ENCODE measurements around the gene ANKRD55.
"Not testable (repeated sequence)": the region's sequence is repeated elsewhere in the genome, so short reads cannot be mapped to it uniquely, and the experiment has no call there.

The ANKRD55 gene

DNA sequence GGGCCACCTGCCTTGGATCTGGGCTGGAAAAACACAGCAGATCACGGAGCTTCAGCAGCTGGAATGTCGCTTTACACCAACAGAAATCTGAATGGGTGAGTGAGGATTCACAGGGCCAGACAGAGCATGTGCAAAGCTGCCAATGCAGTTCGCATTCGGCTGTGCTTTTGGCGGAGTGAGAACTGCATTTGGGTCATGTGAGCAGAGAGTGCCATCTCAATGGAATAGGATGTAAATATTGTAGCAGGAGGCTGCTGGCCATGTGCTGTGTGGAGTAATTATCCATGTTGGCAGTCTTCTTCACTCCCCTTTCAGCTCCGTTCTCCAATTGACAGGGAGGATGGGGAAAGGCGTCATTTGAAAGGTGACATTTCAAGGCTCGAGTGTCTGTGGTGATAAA, at the start of gene ANKRD55:
Gene ANKRD55, minus strand, starts transcription at position 101 of the 400 bp plus-strand sequence. CDS start 417 bp downstream, outside the sequence.
- no peak for DNase-seq

DNA sequence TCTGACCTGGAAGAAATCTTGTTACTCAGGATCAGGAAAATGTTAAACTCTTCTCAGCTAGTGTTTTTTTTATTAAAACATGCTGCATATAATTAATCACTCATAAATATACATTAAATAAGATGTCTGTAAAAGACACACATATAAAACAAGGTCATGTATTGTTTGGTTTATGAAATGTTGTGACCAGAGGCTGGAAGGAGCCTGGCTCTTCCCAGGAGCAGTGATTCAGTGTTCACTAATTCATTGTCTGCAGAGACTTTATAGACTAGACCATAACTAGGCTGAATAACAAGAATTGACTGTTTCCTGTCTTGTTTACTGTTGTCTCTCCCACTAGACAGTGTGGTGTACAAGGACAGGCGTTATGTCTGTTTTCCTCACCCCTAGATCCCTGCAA, 49.1 kb upstream of the ANKRD55 start:
- no peak for DNase-seq

DNA sequence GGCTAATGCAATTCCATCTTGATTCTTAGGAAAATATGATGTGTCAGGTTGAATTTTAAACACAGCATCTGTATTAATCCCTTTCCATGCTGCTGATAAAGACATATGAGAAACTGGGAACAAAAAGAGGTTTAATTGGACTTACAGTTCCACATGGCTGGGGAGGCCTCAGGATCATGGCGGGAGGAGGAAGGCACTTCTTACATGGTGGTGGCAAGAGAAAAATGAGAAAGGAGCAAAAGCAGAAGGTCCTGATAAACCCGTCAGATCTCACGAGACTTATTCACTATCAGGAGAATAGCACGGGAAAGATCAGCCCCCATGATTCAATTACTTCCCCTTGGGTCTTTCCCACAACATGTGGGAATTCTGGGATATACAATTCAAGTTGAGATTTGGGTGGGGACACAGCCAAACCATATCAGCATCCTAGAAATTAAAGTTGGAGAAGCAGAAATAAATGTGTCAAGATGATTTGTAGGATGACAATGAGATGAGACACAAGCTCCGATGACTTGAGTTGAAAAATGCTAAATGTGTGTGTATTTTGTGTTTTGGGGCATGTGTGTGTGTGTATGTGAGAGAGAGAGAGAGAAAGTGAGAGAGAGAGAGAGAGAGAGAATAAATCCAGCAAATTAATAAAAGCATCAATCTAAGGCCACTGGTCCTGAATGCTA, 48.5 kb upstream of the ANKRD55 start:
- DNase-seq = no peak

DNA sequence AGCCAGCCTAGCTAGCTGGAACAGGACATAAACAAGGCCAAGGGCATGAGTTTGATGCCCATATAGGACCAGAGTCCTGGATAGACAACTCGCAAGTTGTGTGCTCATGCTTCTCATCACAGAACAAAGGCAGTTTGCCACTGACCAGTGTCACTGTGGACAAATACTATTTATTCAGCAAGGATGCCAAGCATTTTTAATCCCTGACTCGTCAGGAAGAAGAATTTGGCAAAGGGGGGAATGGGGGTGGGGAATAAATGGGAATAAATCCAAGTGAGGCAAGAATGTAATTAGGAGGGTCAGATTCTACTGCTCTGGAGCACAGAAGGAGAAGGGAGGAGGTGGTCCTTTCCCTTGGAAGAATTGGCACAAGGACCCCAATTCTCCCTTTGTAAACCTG, 46.8 kb upstream of the ANKRD55 start:
- peak; percentile 47 for DNase-seq

DNA sequence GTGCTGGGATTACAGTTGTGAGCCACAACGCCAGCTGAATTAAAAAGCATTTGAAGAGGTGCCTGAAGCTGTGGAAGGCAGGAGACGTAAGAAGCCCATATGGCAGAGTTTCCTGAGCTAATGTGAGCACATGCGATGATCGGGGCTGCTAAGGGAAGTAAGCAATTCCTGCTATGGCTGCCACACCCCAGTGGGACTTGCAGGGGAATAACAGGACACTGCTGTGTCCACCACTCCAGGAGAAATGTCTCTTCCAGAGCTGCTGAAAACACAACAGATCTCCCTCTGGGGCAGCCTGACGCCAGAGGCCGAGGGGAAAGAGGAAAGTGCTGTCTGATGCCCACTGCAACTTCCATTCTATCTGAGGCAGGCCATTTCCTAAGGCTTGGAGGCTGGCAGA, 46.2 kb upstream of the ANKRD55 start:
- DNase-seq = no peak

DNA sequence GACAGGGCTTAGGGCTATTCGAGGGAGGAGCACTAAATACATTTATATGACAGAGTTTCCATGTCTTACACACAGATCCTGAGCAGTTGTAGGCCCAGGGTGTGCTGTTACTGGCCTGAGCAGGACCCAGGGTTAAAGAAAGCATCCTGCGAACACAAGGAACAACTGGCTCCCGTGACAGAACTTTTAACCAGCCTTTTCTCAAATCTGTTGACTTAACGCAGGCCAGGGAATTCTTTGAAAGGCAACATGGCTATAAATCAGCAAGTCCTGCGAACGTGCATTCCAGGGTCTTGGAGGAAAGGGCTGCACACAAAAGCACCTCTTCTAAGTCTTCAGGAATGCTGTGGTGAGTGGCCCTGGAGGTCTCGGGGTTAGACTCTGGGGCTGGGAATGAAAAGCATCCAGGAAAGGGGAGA, 45.2 kb upstream of the ANKRD55 start:
- peak; percentile 59 for DNase-seq

DNA sequence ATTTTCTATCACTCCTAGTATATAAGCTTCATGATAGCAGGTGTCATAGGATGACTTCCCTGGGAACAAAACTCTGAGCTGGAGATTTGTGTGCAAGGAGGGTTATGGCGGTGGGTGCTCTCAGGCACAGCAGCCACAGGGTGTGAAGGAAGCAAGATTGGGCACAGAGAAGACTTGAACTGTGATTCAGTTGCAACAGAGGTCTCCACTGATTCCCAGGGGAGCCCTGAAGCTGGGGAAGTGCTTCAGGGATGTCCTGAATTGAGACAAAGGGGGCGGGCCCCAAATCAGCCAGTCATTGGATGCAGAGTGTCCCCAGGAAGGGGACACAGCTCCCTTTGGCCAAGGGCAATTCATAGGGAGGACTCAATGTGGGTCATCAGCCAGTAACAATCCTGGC, 44.4 kb upstream of the ANKRD55 start:
- DNase-seq = no peak

DNA sequence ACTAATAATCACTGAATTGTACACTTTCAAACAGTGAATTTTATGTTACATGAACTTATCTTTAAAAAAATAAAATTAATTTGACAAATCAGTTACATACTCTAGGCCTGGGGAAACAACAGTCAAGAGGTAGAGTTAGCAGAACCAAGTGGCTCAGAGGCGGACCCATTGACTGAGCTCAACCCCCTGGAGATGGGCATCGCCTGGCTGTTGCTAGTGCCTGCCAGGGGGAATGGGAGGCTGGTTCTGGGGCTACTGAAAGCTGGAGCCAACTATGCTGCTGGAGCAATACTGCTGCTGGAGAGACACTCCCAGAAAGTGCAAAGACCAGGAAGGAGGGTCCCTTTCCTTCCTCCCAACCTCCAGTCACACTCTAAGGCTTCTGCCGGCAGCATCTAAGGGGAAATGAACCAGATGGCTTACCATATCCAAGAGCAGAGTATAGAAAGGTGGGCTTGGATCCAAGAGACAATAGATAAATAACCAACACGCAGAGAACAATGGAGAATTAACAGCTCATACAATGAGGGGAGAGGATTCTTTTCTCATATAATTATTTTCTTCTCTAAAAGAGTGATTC, 40.3 kb upstream of the ANKRD55 start:
- no peak for DNase-seq

DNA sequence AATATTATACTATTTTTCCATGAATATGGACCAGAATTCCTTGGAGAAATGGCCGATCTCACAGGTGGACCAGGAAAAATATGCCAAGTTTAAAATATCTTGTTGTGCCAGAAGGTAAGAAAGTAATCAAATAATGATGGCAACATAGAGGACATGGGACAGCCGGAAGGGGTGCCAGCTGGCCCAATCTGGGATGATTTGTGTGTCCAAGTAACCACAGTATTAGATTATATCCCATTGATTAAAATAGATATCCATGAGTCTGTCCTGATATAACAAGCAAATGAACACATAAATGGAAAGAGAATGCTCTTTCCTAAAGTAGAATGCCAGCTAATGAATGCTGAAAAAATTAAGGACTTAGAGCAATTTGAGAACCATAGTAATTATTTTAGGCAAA, 39.6 kb upstream of the ANKRD55 start:
- no peak for DNase-seq

DNA sequence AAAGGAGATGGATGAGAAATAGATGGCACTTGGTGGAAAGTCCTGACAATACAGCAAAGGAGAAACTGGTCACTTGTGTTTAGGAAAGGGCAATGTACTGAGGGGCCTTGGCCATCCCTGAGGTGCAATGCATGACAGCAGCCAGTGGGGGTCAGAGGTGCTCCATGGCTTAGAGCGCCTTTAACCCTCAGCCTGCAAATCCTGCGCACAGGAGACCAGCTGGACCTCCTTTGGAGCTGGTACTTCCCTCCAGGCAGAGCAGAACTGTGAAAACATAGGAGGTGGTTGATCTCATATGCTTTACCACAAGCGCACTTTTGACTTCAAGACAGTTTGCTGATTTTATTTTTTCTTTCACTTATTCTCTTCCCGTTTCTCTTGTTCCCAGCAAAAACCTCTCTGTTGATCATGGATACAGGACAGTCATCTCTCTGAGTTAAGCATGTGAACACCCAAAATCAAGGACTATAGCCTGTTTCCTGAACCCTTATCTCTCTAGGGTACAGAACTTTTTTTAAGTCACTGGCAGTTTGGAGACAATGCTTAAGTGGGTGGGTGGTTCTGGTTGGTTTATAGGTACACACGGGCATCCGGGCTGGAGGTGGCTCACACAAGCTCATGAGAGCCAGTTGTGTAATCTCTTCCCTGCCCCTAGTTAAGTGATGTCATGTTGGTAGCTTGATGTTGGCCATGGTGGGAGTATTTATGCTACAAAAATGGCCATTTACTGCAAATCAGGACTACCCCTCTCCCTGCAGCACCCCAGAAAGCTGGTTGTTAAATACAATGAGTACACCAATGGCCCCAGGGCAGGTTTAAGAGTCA, 37.6 kb upstream of the ANKRD55 start:
- DNase-seq = peak; percentile 73

DNA sequence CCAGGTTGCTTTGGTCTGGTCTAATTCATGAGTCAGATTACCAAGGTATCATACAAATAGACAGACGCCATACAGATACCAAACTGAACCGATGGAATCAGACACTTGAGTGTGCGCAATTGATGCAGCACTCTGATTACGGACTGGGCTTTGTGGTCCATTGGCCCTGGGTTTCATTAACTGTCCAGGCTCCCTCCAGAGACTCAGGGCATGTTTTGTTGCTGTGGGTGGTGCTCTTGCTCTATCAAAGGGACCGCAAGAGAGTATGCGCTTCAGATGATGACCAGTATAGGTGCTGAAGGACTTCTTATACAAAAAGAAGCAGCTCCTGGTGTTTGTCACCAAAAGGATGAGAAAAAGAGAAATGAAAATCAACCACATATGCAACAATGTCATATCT, 36.9 kb upstream of the ANKRD55 start:
- no peak for DNase-seq

DNA sequence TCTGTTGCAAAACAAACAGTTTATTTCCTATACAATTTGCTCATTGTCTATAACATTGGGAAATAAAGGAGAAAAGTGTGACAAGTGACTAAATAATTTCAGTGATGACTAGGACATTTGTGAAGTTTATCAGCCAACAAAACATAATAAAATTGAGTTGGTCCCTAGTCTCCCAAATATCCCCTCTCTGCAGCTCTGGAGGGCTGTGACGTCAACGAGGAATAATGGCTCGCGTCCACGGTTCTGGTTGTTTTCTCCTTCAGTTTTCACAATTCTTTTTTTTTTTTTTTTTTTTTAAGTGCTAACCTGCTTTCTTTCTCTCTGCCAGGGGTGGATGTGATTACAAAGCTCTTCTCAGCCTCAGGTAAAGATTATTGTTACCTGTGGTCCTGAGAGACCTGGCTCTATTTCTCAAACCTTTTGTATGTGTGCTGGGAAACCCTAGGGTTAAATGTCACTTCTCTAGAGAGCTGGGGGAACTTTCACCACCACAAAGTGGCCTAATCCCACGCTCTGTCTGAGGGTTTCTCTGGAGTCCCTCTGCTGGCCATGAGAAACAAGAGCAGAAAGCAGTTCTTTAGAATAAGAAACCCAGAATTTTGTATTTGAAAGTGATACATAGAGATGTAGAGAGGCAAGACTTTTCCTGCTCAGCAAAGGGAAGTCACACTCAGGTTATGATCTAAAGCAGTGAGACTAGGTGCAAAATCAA, 36.2 kb upstream of the ANKRD55 start:
- DNase-seq = peak; percentile 33

DNA sequence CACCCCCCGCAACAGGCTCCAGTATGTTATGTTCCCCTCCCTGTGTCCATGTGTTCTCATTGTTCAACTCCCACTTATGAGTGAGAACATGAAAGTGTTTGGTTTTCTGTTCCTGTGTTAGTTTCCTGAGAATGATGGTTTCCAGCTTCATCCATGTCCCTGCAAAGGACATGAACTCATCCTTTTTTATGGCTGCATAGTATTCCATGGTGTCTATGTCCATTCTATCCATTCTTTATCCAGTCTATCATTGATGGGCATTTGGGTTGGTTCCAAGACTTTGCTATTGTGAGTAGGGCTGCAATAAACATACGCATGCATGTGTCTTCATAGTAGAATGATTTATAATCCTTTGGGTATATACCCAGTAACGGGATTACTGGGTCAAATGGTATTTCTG, 35.6 kb upstream of the ANKRD55 start:
- not testable (repeated sequence) for DNase-seq

DNA sequence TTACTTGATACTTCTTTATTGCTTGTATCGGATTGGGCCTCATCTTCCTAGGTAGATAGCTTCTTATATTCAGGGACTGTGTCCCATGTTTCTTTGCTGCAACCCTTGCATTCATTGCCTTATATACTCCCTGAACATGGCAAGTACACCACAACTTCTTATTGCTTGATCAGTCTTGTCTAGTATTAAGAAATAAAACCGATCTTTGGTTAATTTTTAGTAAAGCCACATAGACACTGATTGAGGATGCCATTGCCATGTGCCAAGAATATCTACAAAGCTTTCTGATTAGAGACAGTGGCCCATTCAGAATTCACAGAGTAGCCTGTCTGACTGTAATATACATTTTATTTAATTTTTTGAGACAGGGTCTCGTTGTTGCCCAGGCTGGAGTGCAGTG, 34.7 kb upstream of the ANKRD55 start:
- no peak for DNase-seq

DNA sequence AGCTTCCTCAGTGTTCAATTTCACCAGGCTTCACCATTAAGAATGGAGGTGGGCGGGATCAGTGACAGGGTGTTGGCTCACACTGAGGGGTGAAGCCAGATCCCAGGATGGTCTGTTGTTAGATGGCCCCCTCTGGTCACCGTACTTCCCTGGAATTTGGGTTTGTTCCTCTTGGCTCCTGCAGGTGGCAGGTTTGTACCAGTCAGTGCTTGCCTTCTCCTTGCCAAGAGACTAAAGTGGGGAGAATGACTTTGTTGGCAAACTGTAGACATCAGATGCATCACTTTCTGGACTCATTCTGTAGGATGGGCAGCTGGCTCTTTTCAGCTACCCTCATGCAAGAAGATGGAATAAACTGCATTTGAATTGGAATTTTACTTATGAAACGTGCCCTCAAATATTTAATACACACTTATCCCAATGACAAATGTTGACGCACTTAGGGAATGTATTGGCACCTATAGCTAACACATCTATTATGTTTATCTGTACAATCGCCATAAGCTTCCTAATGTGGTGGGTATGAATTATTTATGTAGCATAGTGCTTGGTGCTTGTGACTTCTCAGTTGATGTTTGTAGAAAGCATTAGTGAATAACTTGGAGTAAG, 31.4 kb upstream of the ANKRD55 start:
- peak; percentile 19 for DNase-seq

DNA sequence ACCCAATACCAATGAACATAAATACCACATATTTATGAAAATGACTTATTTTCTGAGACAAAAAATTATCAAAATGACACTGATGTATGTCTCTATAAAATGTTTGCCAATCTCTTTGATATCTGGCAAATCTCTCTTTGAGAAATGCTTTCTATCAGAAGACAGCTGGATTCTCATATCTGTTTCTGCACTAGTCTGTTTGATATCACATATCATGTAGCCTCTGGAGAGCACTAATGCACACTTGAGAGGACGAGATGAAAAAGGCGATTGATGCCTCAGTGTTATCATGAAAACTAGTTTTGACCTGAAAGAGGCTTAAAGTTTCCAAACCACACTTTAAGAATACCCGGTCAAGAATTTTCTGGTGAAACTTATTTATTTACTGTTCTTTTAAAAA, 29.1 kb upstream of the ANKRD55 start:
- no peak for DNase-seq

DNA sequence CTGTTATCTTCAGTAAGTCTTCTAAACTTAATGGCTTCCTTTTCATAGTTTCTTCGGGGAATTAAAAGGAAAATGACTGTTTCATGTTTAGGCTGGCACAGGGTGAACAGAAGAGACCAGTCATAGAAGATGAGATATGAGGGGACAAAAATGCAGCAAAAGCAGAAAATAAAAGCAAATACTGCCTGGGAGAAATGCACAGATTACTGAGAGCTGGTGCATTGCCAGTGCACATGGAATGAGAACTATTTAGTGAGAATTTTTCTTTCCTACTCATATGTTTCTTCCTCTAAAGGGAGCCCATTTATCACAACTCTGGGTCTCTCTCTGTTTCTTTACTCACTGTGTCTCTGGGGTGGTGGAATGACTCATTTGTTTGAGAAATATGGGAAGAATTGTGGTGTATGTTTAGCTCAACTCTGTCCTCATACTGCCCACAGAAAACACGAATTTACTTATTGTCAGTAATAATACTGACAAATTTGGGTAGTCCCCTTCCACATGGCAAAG, 25.9 kb upstream of the ANKRD55 start:
- peak; percentile 91 for DNase-seq

DNA sequence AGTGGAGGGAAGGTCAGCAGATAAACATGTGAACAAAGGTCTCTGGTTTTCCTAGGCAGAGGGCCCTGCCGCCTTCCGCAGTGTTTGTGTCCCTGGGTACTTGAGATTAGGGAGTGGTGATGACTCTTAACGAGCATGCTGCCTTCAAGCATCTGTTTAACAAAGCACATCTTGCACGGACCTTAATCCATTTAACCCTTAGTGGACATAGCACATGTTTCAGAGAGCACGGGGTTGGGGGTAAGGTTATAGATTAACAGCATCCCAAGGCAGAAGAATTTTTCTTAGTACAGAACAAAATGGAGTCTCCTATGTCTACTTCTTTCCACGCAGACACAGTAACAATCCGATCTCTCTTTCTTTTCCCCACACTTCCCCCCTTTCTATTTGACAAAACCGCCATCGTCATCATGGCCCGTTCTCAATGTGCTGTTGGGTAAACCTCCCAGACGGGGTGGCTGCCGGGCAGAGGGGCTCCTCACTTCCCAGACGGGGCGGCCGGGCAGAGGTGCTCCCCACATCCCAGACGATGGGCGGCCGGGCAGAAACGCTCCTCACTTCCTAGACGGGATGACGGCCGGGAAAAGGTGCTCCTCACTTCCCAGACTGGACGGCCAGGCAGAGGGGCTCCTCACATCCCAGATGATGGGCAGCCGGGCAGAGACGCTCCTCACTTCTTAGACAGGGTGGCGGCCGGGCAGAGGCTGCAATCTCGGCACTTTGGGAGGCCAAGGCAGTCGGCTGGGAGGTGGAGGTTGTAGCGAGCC, 24.8 kb upstream of the ANKRD55 start:
- DNase-seq = not testable (repeated sequence)

DNA sequence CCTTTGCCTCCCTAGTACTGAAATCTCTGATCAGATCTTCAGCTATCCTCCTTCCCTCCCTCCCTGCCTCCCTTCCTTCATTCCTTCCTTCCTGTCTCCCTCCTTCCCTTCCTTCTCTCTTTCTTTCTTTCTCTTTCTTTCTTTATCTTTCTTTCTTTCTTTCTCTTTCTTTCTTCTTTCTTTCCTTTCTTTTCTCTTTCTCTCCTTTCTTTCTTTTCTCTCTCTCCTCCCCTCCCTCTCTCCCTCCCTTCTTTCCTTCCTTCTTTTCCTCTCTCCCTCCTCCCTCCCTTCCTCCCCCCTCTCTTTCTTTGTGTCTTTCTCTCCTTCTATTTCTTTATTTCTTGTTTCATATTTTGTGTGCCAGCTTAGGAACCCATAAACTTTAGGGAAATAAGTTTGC, 23.9 kb upstream of the ANKRD55 start:
- DNase-seq = no peak

DNA sequence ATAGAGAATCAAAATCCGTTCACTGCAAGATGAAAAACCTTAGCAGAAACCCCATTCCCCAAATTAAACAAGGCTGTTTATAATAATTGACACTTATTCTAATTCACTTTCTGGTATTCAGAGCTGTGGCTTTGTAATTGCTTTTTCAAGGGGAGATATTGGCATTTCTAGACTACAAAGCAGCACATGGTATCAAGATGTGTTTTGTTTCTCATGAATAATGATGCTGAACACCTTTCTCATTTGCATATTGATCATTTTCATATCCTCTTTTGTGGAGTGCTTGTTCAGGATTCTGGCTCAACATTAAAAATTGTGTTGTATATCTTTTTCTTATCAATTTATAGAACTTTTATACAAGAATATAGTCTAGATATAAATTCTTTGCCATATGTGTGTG, 22.4 kb upstream of the ANKRD55 start:
- DNase-seq = no peak

DNA sequence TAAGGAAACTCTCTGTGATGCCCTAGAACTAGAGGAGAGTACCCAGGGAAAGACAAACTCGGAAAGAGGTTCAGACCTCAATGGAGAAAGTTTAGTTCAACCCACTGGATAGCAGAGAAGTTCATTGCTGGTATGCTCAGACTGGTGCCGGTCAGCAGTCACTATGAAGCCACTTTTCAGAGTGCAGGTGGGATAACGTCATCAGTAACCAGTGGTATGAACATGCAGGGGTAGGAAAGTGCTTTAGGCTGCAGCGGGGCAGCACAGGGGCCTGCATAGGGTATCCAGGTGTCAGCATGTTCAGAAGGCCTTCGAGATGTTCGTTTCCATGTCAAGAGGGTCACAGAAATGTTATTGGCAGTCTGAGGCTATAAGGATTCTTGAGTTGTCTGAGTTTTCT, 20.8 kb upstream of the ANKRD55 start:
- DNase-seq = no peak

DNA sequence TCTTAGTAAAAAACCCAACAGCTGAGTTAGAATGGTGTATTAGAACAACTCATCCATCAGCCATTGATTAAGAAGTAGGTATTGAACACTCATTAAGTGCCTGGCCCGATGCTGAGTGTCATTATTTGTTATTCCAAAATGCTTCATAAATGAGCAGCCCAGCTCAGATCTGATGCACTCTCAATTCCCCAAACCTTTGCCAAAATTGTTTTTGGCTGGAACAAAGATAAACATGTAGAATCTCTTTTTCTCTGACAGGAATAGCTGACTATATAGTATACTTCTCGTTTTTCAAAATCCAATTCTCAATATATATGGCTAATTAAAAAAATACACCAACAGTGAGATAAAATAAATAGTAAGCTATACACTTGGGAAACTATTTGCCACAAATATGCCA, 20.0 kb upstream of the ANKRD55 start:
- no peak for DNase-seq

Measured in NCI-H226 (cell line).